Measurements from ENCODE around the gene CPN2.
A peak's percentile ranks its signal among the peaks of the same experiment; 100 is the strongest.

Gene CPN2

GRCh38 chr3:194351952-194352536 is 916 bp upstream of the CPN2 start:
- DNase-seq: no peak

- DNase-seq: no peak
Measured at GRCh38 chr3:194350726-194351071, 429 bp downstream of the CPN2 start.

DNA sequence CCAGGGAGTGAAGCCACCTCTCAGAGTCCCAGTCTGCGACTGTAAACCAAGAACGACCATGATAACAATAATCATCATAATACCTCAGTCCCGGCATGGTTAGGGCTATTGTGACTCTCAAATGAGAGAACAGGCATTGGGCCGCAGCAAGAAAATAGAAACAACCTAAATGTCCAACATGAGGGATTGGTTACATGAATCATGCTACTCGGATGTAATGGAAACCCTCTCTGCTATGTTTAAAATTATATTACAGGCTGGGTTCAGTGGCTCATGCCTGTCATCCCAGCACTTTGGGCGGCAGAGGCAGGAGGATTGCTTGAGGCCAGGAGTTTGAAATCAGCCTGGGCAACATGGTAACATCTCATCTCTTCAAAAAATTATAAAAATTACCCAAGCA is 2.8 kb downstream of the CPN2 start:
- DNase-seq: no peak

DNA sequence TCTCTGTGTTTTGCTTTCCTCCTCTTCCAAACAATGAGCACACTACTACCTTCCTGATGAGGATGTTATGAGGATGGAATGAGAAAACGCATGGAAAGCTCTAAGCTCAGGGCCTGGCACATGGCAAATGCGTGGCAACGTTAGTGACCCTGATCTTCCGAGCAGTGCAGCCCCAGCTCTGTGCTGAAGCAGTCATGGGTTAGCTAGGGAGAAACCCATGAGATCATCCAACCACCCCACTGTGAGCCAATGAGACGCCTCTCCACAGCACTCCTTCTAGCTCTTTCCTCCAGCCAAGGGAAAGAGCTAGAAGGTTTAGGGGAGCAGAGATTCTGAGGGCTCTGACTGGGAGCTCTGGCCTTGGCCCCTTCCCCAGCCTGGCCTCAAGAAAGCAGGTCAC is 4.5 kb downstream of the CPN2 start:
- no peak for DNase-seq

DNA sequence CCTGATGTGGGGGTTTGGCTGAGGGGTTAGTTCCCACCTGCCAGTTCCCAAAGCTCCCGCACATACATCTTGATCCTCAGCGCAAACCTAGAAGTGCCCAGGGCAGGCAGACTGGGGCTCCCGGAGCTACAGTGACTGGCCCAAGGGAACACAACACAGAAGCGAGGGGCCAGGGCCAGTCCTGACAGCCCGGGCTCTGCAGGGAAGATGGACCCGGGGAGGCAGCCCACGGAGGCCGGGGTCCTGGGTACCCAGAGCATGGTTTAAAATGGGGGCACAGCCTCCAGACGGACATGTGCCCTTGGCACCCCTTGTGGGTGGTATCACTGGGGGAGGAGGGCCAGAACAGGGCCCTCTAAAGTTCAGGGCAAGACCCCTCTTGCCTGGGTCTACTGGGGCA is 5.1 kb downstream of the CPN2 start:
- DNase-seq: no peak

DNA sequence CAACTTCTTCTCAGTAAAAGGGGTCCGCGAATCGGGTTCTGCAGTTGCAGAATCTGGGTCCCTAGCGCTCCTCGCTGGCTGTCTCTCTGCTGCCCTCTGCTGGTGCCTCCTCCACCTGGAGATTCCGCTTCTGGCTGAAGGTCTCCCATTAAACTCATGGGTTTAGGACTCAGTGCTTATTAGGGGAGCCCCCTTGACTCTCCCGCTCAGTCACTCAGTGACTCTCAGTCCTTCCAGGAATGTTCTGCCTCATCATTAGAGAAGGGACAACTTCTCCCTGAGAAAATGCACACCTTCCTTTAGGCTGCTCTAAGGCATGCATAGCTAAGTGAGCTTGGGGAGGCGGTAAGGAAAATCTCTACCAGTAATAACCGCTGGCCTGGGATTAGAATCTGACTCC is 7.1 kb downstream of the CPN2 start:
- peak; percentile 81 for DNase-seq

DNA sequence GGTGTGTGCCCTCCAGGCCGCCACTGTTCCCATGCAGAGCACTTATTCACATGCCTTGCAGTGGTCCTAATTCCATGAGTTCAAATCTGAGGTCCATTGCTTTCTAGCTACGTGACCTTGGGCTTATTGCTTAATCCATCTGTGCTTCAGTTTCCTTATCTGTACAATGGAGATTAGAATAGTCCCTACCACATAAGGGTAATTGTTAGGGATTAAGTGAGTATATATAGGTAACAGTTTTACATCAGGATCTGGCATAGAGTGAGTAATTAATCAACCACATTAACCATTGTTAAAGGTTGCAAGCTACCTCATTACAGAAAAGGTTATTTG is 7.6 kb downstream of the CPN2 start:
- DNase-seq: no peak

- DNase-seq: no peak
Measured at GRCh38 chr3:194342861-194343560, 8.1 kb downstream of the CPN2 start.

DNA sequence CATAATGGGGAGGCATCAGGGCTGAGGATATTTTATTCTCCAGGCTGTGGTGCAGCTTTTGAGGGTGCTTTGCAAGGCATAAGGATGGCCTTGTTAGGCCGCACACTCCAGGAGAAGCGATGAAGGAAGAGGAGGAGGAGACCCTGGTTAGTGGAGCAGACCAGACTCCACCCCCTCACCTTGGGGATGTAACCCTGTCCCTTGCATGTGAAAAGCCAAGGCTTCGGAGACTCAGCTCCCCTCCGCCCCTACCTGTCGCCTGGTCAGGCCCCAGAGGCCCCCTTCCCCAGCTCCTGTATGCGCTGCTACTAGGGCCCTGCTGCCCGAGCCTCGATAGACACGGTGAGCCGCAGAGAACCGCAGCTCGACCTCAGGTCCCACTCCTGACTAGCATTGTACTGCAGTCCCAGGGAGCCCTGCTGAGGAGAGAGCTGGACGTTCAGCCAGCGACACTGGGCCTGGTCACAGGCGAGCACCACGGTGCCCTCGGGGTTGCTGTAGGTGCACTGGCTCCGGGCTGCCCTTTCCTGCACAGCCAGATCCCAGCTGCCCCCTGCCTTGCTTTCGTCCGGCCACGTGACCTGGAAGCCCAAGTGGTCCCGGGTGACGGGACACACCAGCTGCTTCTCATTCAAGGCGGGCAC is 10.2 kb downstream of the CPN2 start:
- no peak for DNase-seq

DNA sequence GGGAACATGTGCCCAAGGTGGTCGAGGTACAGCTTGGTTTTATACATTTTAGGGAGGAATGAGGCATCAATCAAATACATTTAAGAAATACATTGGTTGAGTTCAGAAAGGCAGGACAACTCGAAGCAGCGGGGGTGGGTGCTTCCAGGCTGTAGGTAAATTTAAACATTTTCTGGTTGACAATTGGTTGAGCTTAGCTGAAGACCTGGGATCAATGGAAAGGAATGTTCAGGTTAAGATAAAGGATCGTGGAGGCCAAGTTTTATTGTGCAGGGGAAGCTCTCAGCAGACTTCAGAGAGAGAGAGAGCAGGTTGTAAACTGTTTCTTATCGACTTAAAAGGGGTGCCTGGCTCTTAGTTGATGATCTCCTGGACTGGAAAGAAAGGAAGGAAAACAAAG is 11.3 kb downstream of the CPN2 start:
- DNase-seq: no peak

GRCh38 chr3:194339356-194339755 is 11.8 kb downstream of the CPN2 start:
- no peak for DNase-seq

GRCh38 chr3:194337965-194338753 is 13.0 kb downstream of the CPN2 start:
- no peak for DNase-seq

- DNase-seq: no peak
Measured at GRCh38 chr3:194336601-194337355, 14.3 kb downstream of the CPN2 start.

DNA sequence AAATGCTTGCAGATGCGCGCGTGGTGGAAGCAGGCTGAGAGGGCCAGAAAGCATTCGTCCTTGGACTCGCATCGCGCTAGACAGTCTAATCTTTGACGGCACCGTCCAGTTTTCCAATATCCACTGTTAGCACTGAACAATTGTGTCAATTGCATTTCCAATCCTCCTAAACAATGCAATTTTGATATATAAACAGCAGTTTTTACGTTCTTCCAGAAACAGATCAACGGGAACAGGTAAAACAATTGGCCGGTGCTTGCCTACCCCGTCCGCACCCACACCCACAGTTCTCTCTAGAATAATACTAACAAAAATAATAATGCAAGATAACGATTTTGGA is 17.2 kb downstream of the CPN2 start:
- DNase-seq: no peak

- DNase-seq: peak; percentile 92
Measured at GRCh38 chr3:194333212-194333980, 17.7 kb downstream of the CPN2 start.

GRCh38 chr3:194332858-194333211 is 18.3 kb downstream of the CPN2 start:
- DNase-seq: no peak

DNA sequence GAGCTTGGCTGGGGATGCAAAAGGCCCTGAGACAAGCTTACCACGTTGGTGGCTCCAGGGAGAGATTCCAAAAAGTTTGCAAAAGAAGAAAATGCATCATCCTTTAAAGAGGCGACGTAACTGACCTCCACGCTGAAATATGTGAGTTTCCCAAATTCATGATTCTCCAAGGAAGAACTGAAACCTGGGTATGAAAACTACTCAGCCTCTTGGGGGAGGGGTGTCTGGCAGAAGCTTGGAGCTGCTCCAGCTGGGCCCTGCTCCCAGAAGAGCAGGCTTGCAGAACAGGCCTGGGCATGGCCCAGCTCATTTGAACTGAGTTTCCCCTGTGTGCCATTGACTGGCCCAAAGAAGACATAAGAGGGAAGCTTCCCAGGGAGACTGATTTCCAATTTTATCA is 20.5 kb downstream of the CPN2 start:
- no peak for DNase-seq

DNA sequence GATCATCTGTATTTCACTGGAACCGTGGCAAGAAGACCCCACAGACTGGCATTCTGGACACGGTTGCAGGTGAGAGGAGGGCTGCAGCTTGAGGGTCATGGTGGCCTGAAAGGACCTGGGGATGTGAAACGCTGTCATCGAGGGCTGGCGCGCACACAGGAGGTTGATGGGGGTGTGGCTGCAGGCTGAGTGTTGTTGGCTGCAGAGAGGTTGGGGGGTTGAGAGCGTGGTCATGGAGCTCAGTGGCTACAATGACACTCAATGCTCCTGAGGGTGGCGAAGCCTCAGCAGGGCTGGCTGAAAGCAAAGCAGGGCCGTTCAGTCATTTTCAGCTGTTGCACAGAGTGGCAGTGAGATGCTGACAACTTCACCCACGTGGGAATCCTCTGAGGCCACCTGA is 21.0 kb downstream of the CPN2 start:
- no peak for DNase-seq

GRCh38 chr3:194329583-194329965 is 21.6 kb downstream of the CPN2 start:
- DNase-seq: no peak

DNA sequence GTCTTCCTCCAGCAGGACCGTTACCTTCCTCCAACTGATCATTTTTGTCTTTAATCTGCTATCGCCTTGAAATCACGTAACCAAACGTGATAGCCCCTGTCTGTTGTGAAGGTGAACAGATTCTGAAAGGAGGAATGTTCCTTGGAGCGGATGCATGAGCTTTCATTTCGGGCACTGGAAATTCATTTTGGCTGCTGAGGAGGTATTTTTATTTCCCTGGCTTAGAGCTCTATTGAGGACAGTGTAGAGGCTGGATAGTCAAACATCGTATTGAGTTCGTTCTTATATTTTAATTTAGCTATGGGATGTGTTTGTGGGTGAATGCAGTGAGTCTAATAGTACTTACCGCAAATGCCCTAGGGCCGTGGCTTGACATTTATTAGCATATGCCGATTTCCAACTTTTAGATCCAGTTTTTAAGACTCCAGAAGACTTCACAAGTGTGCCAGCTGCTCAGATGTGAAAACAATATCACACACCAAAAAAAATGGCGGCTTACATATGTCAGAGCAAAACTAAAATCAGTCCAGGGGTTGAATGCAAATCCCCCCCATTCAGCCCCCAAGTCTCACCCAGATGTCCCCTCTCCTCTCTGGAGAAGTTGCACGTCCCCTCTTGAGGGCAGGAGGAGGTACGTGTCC is 22.1 kb downstream of the CPN2 start:
- no peak for DNase-seq

DNA sequence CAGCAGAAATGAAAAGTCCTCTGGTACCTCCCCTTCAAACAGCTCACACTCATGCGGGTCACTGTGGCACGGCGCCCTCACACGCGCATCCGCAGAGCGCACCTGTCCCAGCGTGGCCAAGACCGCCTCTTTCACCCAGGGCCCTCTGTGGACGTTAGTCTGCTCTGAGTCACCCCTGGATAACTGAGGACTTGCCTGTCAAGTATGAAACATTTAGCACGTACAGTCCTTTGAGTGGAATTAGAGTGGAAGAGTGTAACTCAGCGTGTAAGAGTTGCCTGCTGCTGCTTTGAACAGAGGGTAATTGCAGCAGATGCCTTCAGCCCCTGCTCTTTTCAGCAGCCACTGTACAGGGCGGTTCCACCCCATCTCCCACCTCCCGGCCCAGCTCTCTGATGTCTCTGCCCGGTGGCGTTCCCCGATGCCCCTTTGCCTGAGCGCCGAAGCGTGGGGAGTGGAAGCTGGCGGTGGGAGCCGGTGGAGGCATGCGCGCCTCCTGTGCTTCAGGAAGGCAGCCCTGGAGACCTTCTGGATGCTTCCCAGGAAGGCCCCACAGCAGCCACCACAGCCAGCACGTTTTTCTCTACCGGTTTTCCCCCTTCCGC is 23.0 kb downstream of the CPN2 start:
- no peak for DNase-seq
